GM12892 (cell line): ENCODE measurements around the gene ADSS1.

Experiments
- POLR2A ChIP-seq: IDR thresholded peaks from 2 replicates; pipeline ENCODE4 v1.6.1; 2011; ENCODE audit warnings: low read depth, low read length, control low read depth
- POLR2AphosphoS5 ChIP-seq: IDR thresholded peaks from 2 replicates; pipeline ENCODE4 v1.6.1; 2011; ENCODE audit warnings: low read depth, low read length, control low read depth
- TAF1 ChIP-seq: IDR thresholded peaks from 2 replicates; pipeline ENCODE4 v1.6.1; 2011; ENCODE audit warnings: low read depth, mild to moderate bottlenecking, control low read depth, low read length, borderline replicate concordance

DNA sequence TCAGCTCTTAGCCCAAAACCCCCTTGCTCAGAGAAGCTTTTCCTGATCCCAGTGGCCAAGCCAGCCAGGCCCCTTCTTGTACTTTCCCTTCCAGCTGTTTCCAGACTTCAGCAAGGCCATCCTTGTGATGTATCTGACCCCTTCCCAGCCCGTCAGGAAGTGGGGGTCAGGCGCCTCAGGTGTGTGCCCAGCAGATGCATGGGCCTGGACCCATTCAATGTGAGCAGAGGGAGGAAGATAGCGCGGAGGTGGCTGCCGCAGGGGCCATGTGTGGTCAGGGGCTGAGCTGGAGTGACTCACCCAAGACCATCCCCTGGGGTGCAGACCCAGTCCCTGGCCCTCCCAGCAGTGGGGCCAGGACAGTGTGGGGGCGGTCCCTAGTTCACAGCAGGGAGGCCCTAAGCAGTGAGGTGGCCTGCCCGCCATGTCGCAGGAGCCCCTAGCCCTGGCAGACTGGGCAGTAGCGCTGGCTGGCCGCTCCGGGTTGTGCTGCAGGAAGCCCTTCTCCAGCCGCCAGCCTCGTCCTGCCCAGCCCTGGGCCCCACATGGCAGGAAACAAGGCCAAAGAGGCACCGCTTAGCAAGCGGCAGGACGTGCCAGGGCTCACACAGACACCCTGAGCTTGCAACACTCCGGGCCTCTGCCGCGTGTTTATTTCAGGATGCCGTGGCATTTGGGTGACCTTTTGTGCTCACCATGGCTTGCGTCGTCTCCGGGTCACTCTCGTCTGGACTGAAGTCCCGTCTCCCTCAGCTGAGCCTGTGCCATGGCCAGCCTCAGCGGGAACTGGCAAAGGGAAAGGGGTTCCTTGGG is 12.0 kb downstream of the ADSS1 start:
- TF ChIP-seq POLR2A: no peak
- TF ChIP-seq TAF1: no peak
- no peak for TF ChIP-seq POLR2AphosphoS5
